ENCODE measurements around the gene ABHD17C. TPM values are rescaled to one million over a fixed set of nuclear protein-coding genes. Genes with fewer than 3 reads are reported as not detected.

Gene ABHD17C
- total and polyA plus RNA-seq, 2 of the 8 experiments (the other 6 are each of a cell fraction or from before 2014, with no cell fraction given), result 20.2 to 29.8 TPM

GRCh38 chr15:80745888-80746287 lies 50.8 kb downstream of the ABHD17C start:
- DNase-seq (ENCODE audit: low read depth in 1 of 2, low spot score in 2 of 2) (no peak), FAIRE-seq (no peak)
- Histone ChIP-seq H3K36me3 (ENCODE audit: control insufficient read depth in 2 of 4, insufficient read depth in 4 of 4, low read length in 3 of 4) (peaks cover 0 to 2% (median 0%) of the 10 kb centered on the region in 4 experiments; a peak in 1 of 8 replicates), H3K18ac (ENCODE audit: extremely low read depth, low read length) (no peak overlapping the region), H2BK20ac (ENCODE audit: low read length) (no peak overlapping the region), H3K9ac (replicated peaks in 1 of 4; ENCODE audit: extremely low read depth in 1 of 4, low read depth in 3 of 4, low read length in 3 of 4) (no peak overlapping the region), H2BK5ac (ENCODE audit: low read depth, low read length) (no peak overlapping the region), H4K5ac (ENCODE audit: insufficient read length, low read depth, low read length) (no peak overlapping the region), H3K27me3 (replicated peaks in 1 of 4; ENCODE audit: control insufficient read depth in 3 of 4, extremely low read depth in 1 of 4, insufficient read depth in 3 of 4, low read length in 3 of 4) (no peaks in the 10 kb centered on the region), H3K79me2 (ENCODE audit: control insufficient read depth in 1 of 2, insufficient read depth in 2 of 2, low read length in 2 of 2) (no peaks in the 10 kb centered on the region), H3K4me2 (ENCODE audit: insufficient read depth in 1 of 2, low read depth in 2 of 2, low read length in 2 of 2) (no peak overlapping the region), H3K4me1 (replicated peaks in 1 of 4; ENCODE audit: control insufficient read depth in 3 of 4, insufficient read depth in 4 of 4, low read length in 3 of 4) (peaks cover 0 to 9% (median 6%) of the 10 kb centered on the region in 4 experiments; a peak in 4 of 7 replicates), H2BK12ac (ENCODE audit: low read depth, low read length) (no peak overlapping the region), H3K79me1 (ENCODE audit: low read depth, low read length) (no peaks in the 10 kb centered on the region; the same call in 1 of the 2 replicates), H3K56ac (replicated peaks; ENCODE audit: insufficient read length, low read depth, low read length) (no peak overlapping the region), H2BK15ac (ENCODE audit: low read length) (no peak overlapping the region), H4K20me1 (replicated peaks in 1 of 2; ENCODE audit: control insufficient read depth in 1 of 2, insufficient read depth in 2 of 2, low read length in 2 of 2) (peaks cover 0 to 2% of the 10 kb centered on the region in 2 experiments), H2BK120ac (replicated peaks; ENCODE audit: low read depth, low read length) (no peak overlapping the region), H3K4me3 (ENCODE audit: extremely low read depth in 1 of 4, insufficient read depth in 2 of 4, low read depth in 3 of 4, low read length in 4 of 4) (no peak overlapping the region), H3K23me2 (ENCODE audit: low read depth, low read length) (no peaks in the 10 kb centered on the region), H2AFZ (ENCODE audit: low read length) (no peak overlapping the region), H3K23ac (ENCODE audit: insufficient read length) (no peak overlapping the region), H3K14ac (ENCODE audit: insufficient read length) (no peak overlapping the region), H3K27ac (ENCODE audit: low read depth, low read length) (no peak overlapping the region), H2AK5ac (ENCODE audit: low read depth, low read length) (no peak overlapping the region), H4K8ac (ENCODE audit: extremely low read depth, insufficient read depth, low read length) (no peak overlapping the region), H3K9me3 (ENCODE audit: insufficient read depth in 2 of 2, low read depth in 1 of 2, low read length in 1 of 2) (no peaks in the 10 kb centered on the region), H3K4ac (replicated peaks; ENCODE audit: insufficient read length, low read depth, low read length) (no peak overlapping the region), H4K91ac (replicated peaks; ENCODE audit: insufficient read length, low read length) (no peak overlapping the region)
- 100% methylated on average over 1 of the region's 1 CpG; no CpG with 5 or more reads in 1 of the 2 experiments for WGBS, 2 experiments (ENCODE audit: extremely low coverage in 1 of 2, insufficient coverage in 1 of 2, insufficient read length in 1 of 2, insufficient replicate concordance in 2 of 2, low coverage in 1 of 2, low lambda C conversion rate in 2 of 2, missing lambda C conversion rate in 1 of 2)
- CTCF ChIA-PET (ENCODE audit: partially characterized antibody), result interaction anchor here (1.2 kb wide), 1 partner anchor 42 kb away, joined by 3 read pairs; no protein-coding TSS in a partner anchor
- POLR2A ChIA-PET (ENCODE audit: partially characterized antibody), result no interaction called here
- TF ChIP-seq KDM4A (IDR thresholded peaks at IDR 0.05; ENCODE audit: low read depth, low read length, severe bottlenecking) (no peak), PHF8 (conservative IDR thresholded peaks at IDR 0.05; ENCODE audit: low read depth, low read length) (no peak), EP300 (IDR thresholded peaks at IDR 0.05; ENCODE audit: borderline replicate concordance in 1 of 2, low read depth in 2 of 2, low read length in 2 of 2) (no peak)

Measured in H1 (cell line).